ENCODE data around the gene EXOC1.

EXOC1 gene

GRCh38 chr4:55854129-55854528 lies 681 bp downstream of the EXOC1 start:
- no peak for FAIRE-seq

GRCh38 chr4:55857586-55857985 lies 4.1 kb downstream of the EXOC1 start:
- FAIRE-seq: no peak

DNA sequence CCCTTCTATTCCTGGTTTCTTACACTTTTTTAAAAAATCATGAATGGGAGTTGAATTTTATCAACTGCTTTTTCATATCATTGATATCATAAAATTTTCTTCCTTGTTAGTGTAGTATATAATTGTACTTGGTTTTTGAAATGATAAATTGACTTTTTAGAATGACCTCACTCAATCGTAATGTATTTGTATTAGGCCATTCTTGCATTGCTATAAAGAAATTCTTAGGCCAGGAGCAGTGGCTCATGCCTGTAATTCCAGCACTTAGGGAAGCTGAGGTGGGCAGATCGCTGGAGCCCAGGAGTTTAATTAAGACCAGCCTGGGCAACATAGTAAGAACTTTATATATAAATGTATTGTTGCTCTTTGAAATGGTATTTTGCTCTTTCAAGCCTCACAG lies 6.3 kb downstream of the EXOC1 start:
- FAIRE-seq: no peak

DNA sequence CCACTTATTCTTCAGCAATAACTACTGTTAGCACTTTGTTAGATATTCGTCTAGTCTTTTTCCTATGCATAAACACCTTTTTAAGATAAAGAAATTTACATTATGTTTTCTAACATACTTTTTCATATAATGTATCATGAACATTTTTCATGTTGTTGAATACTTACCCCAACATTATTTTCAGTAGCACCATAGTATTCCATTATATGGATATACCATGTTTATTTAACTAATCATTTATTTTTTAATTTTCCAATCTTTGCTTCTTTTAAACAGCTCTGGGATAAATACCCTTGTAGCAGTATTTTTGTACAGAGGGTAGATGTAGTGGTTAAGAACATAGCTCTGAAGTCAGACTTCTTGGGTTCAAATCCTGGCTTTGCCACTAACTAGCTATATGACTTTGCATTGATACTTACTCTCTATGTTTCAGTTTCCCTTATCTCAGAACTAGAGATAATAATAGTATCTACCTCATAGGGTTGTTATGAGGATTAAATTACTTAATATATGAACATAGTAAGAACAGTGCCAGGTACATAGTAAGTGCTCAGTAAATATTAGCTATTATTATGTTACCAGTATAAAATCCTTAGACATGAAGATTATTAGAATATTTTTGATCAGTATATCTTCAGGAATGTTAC lies 11.3 kb downstream of the EXOC1 start:
- no peak for FAIRE-seq

DNA sequence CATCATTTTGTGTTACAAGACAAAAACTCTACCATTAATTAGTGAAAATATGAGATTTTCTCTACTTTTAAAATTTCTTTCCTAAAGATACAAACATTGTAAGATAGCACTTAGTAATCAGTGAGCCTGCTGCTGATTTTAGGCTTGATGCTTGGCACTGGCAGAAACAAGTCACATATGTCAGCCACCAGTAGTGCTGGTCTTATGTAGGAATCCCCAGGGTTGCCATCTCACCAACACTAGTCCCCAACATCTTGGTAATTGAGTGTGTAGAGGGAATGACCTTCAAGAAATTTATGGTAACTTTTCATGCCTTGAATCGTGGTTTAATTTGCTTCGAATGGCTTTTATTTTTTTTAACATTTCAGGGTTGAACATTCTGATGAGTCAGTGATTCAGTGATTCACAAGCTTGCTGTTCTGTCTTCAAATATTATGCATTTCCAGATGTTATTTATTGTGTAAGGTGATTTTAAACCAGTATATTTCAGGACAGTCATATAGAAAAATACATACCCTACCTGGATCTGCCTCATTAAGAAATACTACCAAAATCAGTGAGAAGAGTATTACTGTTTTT lies 11.9 kb downstream of the EXOC1 start:
- FAIRE-seq: no peak

GRCh38 chr4:55866290-55866907 lies 13.0 kb downstream of the EXOC1 start:
- FAIRE-seq: no peak

DNA sequence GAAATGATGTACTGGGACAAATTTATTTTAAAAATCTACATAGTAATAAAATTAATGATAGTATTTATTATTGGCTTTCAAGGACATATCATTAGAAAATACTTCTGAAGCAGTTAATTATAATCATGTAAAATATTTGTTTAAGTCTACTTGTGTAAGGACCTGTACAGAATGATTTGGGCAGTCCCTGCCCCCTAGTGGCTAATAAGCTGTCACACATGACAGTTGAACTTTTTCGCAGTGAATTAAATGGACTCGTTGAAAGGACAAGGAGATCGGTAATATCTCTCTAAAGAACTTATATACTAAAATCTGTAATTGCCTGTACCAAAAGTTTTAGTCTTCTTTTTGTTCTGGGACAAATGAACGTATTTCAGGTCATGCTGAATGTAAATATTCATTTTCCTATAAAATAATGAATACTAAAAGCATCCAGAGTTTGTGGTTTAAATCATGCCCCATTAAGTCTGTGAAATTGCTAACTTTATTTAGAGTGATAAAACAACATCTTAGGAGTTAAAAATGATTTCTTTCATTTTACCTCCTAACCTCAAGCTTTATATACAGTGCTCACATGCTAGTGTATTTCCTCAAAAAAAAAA lies 13.6 kb downstream of the EXOC1 start:
- FAIRE-seq: peak; percentile 94

- FAIRE-seq: no peak
Measured at GRCh38 chr4:55868581-55869090, 15.2 kb downstream of the EXOC1 start.

- no peak for FAIRE-seq
Measured at GRCh38 chr4:55871299-55871800, 17.9 kb downstream of the EXOC1 start.

- no peak for FAIRE-seq
Measured at GRCh38 chr4:55874831-55875230, 21.4 kb downstream of the EXOC1 start.

- no peak for FAIRE-seq
Measured at GRCh38 chr4:55876387-55876786, 22.9 kb downstream of the EXOC1 start.

- no peak for FAIRE-seq
Measured at GRCh38 chr4:55879224-55879623, 25.8 kb downstream of the EXOC1 start.

- FAIRE-seq: no peak
Measured at GRCh38 chr4:55880652-55881280, 27.3 kb downstream of the EXOC1 start.

DNA sequence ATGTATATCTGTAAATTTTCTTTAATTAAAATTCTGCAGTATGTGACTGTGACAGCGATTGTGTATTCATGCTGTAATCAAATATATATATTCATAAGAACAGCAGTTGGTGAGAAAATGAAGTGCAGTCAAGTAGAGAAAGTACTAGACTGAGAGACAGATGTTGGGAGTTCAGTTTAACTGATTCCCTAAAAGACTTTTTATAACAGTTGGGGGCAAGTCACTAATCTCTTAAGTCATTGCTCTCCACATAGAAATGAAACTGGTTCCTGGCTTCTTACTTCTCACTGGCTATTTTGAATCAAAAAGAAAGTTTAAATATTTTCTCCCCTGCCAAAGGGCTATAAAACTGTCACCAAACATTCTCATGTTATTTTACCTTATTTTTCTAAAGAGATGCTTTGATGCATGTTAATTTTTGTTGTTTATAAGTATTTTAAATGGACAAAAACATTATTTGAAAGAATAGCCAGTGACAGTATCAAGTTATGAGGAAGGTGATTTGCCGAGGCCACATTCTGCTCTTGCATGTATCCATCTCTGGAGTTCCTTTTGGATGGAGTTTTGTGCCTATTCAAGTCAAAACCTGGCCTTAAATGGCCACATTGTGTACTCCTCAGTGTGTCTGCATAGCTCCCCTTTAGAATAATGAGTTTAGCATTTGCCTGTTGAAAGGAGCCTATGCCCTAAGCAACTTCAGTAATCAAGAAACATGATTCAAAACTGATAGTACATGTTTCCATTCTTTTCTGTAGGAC lies 30.8 kb downstream of the EXOC1 start:
- peak; percentile 41 for FAIRE-seq

GRCh38 chr4:55884851-55885219 lies 31.4 kb downstream of the EXOC1 start:
- FAIRE-seq: no peak

DNA sequence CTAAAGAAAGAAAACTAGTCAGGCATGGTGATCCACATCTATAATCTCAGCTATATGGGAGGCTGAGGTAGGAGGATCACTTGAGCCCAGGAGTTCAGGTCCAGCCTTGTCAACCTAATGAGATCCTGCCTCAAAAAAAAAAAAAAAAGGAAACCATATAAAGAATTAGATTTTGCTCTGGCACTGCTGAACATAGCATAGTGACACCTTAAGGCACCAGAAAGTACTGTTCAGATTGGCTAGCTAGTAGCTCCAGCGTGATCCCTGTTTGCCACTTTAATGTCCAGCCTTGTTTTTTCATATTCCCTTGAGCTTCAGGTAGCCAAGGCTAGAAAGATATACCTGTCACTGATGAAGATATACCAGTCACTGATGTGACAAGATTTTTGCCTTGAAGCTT lies 34.1 kb downstream of the EXOC1 start:
- FAIRE-seq: peak; percentile 8

GRCh38 chr4:55892156-55892555 lies 38.7 kb downstream of the EXOC1 start:
- no peak for FAIRE-seq

DNA sequence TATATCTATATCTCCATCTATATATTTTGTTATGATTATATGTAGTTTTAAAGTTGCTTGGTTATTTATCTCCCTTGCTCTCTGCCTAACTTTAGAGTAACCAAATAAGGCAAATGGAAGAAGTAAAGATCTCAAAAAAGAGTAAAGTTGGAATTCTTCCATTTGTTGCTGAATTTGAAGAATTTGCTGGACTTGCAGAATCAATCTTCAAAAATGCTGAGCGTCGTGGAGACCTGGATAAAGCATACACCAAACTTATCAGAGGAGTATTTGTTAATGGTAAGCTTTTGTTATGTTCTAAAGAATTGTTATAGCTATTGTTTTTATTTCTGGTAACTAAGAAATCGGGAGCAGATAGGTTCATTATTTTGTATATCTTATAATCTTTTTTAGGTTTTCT lies 43.2 kb downstream of the EXOC1 start:
- FAIRE-seq: peak; percentile 23

DNA sequence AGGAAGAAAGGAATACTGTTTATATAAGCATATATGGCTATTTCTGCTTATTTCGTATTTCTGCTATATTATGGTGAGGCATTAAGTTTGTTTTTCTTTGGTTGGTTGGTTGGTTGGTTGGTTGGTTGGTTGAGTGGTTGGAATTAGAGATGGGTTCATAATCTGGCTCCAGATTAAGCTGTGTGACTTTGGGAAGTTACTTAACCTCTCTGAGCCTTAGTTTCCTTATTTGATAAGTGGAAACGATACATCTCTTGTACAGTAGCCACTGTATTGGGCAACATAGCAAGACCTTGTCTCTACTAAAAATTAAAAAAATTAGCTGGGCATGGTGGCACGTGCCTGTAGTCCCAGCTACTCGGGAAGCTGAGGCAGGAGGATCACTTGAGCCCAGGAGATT lies 49.2 kb downstream of the EXOC1 start:
- FAIRE-seq: no peak

- FAIRE-seq: no peak
Measured at GRCh38 chr4:55903577-55903976, 50.1 kb downstream of the EXOC1 start.

DNA sequence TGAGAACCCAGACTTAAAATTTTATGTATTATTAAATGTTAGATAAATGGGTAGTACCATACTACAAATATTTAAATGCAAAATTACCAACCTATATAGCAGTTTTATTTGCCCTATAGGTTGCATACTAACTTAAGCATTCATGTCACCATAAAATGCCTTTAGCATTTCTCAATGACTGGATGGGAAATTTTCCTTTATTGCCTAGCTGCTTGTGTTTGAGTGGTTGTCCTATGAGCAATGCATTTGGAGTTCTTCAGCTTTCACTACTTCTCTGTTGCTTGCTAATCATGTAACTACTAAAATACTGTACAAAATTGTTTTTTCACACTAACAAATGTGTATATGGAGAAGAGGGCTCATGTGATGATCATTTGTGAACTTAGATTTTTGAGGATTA lies 51.1 kb downstream of the EXOC1 start:
- no peak for FAIRE-seq

DNA sequence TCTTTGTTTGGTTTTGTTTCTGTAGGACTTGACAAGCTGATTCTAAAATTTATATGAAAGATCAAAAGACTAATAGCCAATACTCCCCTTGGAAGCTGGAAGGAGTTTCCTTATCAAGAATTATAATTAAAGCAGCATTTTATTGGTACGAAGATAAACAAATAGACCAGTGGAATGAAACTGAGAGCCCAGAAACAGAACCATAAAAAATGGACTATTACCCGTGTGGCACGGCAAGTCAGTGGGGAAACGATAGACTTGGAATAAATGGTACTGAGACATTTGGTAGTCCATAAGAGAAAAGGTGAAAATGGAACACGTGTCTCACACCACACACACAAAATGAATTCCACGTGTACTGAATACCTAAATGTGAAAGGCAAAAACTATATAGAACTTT lies 52.9 kb downstream of the EXOC1 start:
- no peak for FAIRE-seq

- FAIRE-seq: no peak
Measured at GRCh38 chr4:55906989-55907388, 53.5 kb downstream of the EXOC1 start.

All from G401.6 (cell line).